Measurements from ENCODE around the gene CD79B.

GRCh38 chr17:63954402-63955063, 22.4 kb upstream of the CD79B start:
- TF ChIP-seq CTCF (IDR thresholded peaks at IDR 0.05) (no peak), POLR2A (IDR thresholded peaks at IDR 0.05) (no peak)
